Stimulated activated CD4-positive, alpha-beta T cell treated with anti-CD3 and anti-CD28 coated beads, Interleukin-4, amount 100 ng/mL, for 24 hours (primary cell): ENCODE measurements around the gene CYFIP1.

Experiments
- DNase-seq: peaks from one replicate; pipeline ENCODE4 v3.0.0-alpha.2; 2020

Gene CYFIP1

DNA sequence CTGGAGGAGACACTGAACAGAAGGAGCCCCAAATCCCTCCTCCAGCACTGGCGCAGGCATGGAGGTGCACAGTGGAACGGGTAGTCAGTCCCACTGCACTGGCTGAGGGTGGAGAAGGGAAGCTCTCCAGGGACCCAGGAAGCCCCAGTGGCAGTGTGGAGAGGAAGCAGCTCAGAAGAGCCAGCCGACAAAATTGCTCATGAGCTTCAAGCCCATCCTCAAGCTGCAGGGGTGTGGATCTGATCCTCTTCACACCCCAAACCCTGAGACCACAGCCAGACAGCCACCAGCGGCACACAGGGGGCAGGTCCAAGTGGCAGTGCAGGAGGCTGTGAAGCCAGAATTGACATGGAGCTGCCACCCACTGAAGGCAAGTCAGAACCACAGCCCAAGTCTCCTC is 32.1 kb downstream of the CYFIP1 start:
- DNase-seq = no peak

DNA sequence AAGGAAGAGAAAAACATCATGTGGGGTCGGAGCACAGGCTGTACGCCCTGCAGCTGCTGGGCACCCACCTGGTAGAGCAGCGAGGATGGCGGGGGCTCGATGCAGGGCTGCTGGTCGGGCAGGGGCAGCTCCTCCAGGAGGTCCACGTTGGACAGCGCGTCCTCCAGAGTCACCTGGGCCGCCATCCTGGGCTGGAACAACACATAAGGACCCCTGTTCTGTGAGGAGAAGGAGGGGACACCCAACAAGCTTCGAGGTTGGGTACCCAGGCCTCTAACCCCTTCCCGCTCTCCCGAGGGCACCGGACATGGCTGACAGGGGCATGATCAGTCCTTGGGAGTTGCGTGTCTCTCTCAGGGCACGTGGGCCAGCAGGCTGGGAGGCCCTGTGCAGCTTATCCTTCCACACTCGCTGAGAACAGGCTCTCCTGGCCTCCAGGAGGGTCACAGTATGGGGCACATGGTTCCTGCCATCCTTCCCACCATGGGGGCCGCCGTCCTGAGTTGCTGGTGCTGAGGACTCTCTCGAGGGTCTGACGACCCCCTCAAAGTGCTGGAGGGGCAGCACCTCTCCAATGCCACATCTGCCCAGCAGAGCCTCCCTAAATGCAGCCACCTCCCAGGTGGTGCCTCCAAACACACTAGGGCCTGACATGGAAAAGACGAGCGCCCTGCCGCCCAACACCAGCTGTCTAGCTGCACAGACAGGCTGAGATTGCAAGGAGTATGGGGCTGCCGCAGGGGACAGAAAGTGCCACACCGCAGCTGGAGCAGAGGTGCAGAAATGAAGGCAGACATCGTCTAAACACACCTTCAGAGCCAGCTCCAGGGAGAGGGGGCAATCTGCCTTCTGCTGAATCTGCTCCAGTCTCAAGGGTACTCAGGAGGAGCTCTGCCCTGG is 32.8 kb downstream of the CYFIP1 start:
- DNase-seq = no peak

DNA sequence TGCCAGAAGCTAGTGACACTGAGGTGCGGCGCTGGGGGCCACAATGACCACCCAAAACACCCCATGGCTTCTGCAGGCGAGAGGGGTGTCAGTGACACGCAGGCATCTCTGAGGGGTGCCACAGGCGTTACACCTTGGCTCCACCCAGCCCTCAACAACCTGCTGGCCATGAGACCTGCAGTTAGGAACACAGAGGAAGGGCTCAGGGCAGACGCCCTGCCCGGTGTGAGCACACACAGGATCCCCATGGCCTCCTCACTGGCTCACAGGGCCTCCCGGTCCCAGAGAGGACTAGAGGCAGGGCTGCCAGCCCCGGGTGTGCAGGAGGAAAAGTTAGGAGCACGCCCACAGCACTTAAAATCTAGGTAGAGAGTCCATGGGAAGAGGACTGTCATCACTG is 35.1 kb downstream of the CYFIP1 start:
- no peak for DNase-seq

DNA sequence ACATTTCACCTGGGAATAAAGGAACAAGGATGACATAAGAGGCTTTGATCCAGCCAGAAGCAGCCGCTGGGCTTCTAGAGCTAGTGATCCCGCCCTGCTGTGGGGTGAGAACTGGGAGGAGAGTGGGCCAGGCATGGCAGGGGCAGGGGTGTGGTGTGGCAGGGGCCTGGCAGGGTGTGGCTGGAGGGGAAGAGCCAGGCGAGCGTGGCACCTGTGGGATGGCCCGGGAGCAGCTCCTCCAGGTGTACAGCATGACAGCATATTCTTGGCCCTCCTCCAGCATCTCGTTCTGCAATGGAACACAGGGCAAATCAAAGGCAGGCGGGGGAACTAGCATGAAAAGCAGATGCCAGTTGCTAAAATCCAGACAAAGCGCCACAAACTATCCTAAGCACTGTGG is 35.5 kb downstream of the CYFIP1 start:
- DNase-seq = no peak

DNA sequence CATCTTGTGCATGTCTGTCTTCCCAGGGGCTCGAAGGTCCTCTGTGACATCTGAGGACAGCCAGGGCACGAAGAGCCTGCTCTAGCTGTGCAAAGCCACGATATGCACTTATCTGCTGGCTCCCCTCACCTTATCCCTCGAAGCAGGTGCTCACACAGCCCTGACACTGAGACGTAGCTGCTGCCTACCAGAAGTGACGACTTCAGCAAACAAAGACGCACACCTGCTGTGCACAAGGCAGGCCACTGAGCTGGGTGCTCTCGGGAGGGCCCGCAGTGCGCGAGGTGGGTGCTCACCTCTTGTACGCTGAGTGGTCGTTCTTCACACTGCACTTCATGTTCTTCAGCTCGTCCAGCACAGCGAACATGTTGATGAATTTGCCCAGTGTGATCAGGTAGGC is 37.3 kb downstream of the CYFIP1 start:
- DNase-seq = no peak

DNA sequence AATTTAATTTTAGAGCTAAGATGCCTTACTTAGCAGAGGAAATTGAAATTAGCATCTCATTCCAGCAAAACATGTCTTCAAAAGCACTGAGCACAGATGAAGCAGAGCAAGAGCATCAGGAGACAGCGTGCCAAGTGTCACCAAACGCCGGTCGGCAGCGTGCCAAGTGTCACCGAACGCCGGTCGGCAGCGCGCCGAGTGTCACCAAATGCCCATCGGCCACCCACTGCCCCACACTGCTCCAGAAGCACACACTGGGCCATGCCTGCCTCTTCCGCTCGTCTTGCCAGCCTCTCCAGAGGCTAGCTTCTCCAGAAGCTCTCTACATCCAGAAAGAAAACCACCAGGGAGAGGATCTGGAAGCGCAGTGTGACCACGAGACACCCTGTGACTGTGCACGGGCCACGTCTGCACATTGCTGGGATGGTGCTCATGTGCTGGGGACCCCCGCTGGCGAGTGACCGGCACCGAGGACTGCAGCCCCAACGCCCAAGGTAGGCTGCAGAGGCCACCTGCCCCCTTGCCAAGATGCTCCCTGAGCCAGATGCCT is 37.8 kb downstream of the CYFIP1 start:
- no peak for DNase-seq

DNA sequence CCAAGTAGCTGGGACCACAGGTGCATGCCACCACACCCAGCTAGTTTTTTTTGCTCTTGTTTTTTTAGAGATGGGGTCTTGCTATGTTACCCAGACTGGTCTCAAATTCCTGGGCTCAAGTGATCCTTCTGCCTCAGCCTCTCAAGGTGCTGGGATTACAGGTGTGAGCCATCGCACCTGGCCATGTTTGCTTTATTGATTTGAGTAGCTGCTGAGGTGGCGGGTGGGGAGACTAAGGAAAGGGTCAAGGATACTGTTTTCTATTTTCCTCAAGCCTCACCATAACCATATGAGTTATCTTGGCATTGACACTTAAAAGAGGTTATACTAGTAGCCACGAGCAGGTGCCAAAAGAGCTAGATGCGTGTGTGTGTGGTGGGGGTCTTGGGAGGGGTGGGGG is 39.0 kb downstream of the CYFIP1 start:
- no peak for DNase-seq

DNA sequence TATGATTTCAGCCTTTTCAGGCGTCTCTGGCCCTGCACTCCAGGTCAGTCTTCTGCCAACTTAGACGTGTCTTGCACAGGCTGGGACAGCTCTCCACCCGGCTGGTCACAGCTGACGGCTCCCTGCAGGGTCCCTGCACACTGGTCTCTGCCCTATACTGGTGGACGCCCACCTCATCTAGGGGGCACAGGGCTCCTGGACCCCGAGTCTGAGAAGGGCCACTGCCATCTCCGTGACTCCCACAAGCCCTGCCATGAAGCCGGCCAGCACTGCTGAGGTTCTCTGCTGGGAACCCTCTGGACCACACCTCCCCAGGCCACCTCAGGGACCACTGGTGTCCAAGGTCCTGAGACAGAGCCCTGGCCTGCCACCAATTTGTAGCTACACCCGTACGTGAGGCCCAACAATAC is 40.5 kb downstream of the CYFIP1 start:
- no peak for DNase-seq

DNA sequence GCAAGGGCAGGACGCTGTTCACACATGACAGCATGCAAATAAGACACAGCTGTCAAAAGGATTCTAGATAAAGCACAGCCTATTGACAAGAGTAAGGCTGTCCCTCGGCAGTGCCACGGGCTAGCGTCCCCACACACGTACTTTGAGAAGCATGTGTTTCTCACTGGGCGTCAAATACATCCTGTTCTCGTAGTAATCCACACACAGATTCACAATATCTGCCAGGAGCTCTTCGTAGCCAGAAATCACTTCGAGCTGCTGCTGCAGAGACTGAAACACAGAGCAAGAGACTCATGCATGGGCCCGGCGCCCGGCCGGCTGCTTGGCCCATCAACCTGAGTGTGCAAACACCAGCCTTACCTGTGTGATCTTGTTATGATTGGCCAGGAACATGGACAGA is 41.1 kb downstream of the CYFIP1 start:
- DNase-seq = no peak

DNA sequence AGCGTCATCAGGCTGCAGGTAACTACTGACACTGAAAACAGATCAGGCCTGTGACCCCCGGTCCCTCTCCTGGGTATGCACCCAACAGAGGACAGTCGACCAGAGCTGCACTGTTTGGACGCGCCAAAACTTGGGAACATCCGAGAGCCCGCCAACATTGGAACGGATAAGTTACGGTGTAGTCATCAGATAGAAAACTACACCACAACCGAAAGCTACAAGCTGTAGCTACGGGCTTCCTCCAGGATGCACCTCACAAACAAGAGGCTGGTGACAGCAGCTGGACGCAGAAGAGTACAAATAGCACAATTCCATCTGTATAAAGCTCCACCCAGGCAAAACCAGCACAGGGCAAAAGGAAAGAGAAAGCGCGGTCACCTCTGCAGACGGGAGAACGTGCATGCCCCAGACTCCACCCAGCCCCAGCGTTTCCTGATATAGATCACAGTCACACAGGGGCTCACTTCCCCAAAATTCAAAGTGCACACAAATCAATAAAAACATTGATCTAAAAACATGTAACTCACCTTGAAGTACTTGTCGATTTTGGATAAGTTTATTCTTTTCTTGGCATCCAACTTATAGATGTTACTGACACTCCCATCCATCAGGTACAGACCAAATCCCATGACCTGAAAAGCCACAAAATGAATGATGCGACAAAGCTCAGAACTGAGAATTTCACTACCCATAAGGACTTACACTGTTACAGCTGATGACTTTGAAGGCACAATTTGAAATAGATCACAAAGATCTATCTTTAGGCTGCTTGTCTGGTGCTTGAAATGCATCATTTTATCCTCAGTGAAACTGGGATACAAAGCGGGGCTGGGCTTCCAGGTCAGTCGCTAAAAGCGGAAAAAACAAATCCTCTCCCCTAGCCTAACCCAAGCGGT is 43.3 kb downstream of the CYFIP1 start:
- DNase-seq = no peak

DNA sequence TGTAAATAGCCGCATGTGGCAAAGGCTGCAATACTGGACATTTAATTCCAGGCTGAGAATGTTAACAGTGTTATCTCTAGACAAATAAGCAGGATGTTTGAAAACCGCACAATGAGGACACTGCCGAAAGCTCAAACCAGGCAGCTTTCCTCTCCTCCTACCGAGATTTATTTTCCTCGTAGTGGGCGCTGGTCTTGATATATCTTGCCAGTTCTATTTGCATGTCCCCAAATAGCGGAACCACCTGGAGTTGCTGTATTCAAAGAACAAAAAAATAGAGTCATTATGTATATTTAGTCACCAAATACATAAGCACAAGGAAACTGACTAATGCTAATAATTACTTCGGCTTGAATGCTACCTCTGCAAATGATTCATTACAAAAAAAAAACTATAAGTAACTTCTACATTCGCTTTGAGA is 46.5 kb downstream of the CYFIP1 start:
- no peak for DNase-seq

DNA sequence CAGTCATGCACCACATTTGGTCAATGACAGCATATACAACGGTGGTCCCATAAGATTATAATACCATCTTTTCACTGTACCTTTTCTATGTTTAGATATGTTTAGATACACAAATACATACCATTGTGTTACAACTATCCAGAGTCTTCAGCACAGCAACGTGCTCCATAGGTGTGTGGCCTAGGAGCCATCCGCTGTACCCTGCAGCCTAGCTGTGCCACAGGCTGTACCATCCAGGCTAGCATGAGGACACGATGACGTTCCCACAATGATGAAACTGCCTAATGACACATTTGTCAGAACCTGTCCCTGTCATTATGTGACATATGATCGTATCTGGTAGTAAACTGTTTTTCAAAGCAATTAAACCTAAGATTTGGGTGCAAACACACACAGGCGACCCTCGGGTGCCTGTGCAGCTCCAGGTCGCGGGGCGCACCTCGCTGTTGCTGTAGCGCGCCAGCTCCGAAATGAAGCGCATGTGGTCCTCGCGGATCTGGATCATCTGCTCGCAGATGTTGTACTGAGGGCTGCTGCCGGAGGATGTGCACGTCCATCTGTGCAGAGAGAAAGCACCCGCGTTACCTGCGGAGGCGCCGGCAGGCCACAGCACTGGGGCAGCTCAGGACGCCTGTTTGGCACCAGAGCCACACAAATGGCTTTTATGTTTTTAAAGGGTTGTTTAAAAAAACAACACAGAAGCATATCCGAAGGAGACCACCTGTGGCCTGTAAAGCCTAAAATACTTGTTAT is 48.2 kb downstream of the CYFIP1 start:
- DNase-seq = no peak

DNA sequence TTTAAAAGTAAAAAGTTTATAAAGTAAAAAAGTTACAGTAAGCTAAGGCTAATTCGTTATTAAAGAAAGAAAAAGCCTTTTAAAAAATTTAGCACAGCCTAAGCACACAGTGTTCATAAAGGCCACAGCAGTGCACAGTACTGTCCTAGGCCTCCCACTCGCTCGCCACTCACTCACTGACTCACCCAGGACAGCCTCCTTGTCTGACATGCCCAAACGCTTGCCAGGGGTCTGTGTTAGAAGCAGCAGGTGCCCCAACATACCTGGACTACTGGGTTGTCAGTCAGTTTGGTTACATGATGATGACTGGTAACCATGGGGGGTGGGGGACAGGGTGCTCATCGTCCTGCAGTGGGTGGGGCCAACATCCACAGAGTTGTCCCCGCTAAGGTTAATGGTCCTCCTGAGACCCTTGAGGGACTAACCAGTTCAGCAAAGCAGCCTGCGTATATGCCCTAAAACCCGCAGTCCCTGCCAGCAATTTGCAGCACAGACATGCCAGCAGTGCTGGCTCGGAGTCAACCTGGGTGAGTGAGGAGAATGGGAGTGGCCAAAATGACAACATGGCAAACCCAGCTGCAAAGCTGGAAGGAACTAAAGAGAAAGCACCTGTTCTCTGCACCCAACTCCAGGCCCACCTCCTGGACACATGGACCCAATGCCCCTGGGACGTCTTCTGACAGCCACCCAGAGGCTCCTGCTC is 49.2 kb downstream of the CYFIP1 start:
- no peak for DNase-seq

DNA sequence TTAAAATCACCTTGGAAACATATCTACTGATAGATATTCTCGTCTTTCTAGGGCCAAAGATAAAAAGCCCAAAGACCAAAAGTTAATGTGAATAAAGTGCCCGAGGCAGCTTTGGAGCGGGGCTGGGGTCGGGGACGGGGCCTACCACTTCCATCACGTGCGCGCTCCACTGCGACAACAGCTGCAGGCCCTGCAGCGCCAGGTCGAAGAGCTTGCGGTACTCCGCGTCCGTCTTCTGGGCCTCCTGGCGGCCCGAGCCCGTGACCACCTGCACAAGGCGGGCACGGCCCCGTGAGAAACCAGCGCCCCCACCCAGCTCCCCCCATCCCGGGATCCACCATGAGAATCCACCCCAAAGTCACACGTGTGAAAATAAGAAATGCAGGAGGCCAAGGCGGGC is 52.4 kb downstream of the CYFIP1 start:
- no peak for DNase-seq

DNA sequence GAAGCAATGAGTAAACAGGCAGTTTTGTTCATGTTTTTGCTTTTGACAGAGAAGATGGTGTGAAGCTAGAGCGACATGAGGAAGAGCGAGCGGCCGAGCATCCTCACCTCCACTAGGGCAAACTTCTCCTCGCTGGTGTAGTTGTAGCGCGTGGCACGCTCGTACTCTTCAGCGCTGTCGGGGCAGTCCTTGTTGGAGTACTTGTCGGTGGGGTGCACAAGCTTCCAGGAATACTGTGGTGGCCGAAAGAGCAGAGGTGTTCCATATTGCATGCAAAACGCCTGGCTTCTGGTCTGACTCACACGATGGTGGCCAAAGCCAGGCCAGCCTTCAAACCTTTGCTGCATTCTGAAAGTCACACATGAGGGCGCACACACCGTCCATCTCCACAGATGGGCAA is 54.3 kb downstream of the CYFIP1 start:
- no peak for DNase-seq

DNA sequence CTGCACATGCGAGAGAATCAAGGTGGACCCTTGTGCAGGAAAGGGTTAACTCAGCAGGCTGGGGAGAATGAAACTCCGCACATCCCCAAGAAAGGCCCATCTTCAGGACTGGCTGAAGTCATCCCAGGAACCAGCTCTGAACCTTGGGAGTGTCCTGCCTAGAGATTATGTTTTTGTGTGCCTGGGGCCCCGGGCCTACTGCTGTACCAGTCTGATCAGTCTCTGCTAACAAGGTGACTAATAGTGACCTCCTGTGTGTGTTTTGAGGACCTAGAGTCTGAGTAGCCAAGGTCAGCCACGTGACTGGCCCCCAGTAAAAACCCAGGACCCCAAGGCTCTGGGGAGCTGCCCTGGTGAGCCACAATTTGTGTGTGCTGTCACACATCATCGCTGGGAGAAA is 58.2 kb downstream of the CYFIP1 start:
- no peak for DNase-seq

DNA sequence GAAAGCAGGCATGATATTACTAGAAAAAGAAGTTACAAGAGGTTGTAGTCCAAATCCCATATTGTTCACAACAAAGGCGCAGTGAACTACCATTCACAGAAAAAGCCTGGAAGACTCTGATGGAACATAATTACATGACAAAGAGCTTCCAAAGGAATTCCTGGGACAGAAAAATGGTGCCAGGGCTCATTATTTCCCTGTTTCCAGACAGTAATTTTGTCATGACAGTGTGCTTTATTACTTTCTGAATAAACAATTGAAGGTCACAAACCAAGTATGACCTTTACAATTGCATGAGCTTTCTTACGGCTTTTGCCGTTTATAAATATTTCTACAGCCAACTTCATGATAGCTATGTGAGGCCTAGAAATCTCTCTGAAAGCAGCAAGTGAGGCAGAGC is 61.0 kb downstream of the CYFIP1 start:
- DNase-seq = no peak

DNA sequence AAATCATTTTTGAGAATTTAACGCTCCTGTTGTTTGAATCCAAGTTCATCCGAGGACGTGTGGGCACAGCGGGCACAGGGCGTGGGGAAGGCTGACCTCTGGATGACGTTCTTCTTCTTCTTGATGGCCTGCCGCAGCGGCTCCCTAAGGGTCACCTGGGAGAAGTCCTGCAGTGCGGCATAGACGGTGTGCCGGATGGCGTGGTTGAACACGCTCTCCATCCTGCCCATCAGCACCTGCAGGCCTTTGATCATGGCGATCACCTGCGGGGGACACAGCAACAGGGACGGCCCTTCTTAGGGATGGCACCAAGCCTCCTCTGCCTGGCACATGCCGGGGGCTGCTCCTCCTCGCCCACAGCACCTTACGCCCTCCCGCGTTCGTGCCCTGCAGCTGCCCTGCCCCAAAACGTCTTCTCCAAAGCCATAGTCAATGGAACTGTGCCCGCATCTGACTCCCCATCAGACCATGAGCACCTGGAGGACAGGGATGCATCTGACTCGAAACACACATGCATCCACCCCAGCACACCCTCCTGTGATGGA is 61.5 kb downstream of the CYFIP1 start:
- no peak for DNase-seq

DNA sequence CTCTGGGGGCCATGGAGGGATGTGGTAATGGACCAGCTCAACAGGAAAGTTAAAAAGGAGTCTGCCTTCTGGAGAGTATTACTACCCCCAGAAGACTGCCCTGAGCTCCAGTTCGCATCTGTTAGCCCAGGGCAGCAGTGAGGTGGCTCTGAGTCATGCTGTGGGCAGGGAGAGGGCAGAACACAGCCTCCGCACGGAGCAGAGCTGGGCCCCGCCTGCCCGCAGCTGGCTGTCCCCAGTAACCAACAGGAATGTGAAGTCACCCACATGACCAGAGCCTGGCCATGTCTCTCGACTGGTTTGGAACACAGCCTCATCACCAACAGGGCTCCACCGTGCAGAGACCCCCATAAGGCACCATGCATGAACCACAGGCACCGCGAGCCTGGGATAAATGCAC is 62.1 kb downstream of the CYFIP1 start:
- no peak for DNase-seq

DNA sequence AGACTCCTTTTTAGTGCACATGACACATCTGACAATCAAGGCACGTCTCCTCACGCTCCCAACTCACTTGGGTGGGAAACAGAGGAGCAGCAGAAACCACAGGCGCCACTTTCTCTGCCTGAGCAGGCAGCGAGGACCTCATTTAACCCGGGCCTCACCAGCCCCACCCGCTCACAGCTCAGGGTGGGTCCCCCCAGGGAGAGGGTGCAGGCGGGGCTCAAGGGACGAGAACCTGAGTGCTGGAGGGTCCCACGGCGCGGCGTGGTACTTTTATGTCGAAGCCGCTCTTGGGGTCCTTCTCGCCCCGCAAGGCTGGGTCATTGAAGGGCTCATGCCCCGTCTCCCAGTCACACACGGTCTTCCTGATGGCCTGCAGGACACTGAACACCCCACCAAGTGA is 62.6 kb downstream of the CYFIP1 start:
- DNase-seq = no peak

DNA sequence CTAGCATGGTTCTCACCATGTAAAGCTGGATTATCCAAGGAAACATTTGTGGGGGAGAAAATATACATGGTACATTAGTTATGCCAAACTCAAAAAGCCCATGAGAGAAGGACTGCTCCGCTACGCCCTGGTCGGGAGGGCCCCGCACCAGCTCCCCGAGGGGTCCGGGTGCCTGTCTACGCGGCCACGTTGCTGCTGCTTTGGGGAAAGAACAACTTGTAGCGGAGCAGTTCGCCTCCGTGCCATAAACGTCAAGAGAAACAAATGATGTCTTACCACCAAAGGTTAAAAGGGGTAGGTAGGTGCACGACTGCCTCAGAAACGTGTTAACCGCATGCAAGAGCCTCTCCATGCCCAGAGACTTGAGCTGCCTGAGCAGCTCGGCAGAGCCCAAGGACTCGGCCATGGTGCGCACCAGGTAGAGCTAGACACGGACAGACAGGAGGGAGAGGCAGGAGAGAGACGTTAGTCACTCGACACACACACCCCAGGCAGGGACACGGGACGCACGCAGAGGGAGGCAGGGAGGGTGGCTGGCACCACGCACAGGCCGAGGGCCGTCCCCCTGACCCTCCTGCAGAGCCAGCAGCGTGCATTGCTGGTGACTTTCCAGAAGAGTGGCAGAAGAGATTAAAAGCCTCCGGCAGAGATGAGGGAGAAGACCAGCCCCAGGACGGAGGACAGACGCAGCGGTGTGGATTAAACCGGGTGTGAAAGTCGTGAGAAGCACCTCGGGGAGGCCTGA is 63.4 kb downstream of the CYFIP1 start:
- DNase-seq = no peak
